Subcutaneous abdominal adipose tissue (tissue), 5 donors: ENCODE results near the gene HSPA12B.
"Not testable (repeated sequence)": the region's sequence is repeated elsewhere in the genome, so short reads cannot be mapped to it uniquely, and the experiment has no call there.

Experiments used
- H3K27ac ChIP-seq: one replicate; pipeline ENCODE4 v1.7.0; 2013; ENCODE audit warnings: low read depth, mild to moderate bottlenecking, inconsistent platforms, low read length, moderate library complexity
- H3K27me3 ChIP-seq, 5 donors: one replicate each; pipeline ENCODE4 v1.7.0; 2013; ENCODE audit warnings: low read length in 5 of 5, inconsistent platforms in 1 of 5; ENCODE audit not compliant: control insufficient read depth in 5 of 5, insufficient read depth in 4 of 5
- H3K36me3 ChIP-seq, 5 donors: one replicate each; pipeline ENCODE4 v1.7.0; 2013; ENCODE audit warnings: low read length in 5 of 5; ENCODE audit not compliant: control insufficient read depth in 5 of 5, insufficient read depth in 5 of 5
- H3K4me1 ChIP-seq, 5 donors: one replicate each; pipeline ENCODE4 v1.7.0; 2013; ENCODE audit warnings: low read length in 5 of 5, mild to moderate bottlenecking in 3 of 5, moderate library complexity in 1 of 5; ENCODE audit not compliant: control insufficient read depth in 5 of 5, insufficient read depth in 5 of 5
- H3K4me3 ChIP-seq, 5 donors: one replicate each; pipeline ENCODE4 v1.7.0; 2013; ENCODE audit warnings: low read length in 5 of 5, low read depth in 1 of 5
- H3K9ac ChIP-seq, 5 donors: one replicate each; pipeline ENCODE4 v1.7.0; 2013; ENCODE audit warnings: low read length in 5 of 5, mild to moderate bottlenecking in 4 of 5, moderate library complexity in 3 of 5
- H3K9me3 ChIP-seq, 5 donors: one replicate each; pipeline ENCODE4 v1.7.0; 2013; ENCODE audit warnings: low read length in 5 of 5; ENCODE audit not compliant: control insufficient read depth in 5 of 5
- donor health status: healthy.
- donor health status: healthy.
- donor health status: healthy.
- donor health status: healthy.
- donor health status: healthy.

HSPA12B gene

DNA sequence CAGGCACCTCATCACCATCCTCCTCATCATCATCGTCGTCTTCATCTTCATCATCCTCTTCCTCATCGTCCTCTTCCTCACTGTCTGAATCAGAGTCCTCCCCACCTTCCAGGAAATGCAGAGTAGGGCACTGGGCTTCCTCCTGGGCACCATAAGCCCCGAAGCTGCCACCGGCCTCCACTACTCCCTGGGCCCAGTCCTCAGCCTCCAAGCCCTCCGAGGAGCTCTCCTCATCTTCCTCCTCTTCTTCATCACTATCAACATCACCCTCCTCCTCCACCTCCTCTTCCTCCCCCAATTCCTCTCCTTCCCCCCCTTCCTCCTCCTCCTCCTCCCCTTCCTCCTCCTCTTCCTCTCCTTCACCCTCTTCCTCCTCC lies 52.4 kb downstream of the HSPA12B start:
- Histone ChIP-seq H3K9ac (peak overlapping the region in 2 of 5 donors; percentile 64 to 75), H3K27me3 (no peaks in the 10 kb centered on the region), H3K9me3 (no peaks in the 10 kb centered on the region), H3K4me1 (peaks cover 4 to 46% (median 41%) of the 10 kb centered on the region in 5 donors), H3K36me3 (peaks cover 0 to 12% (median 6%) of the 10 kb centered on the region in 5 donors), H3K4me3 (peak overlapping the region; percentile 8 to 89 (median 81)), H3K27ac (peak overlapping the region; percentile 9)

GRCh38 chr20:3785240-3786125 lies 53.0 kb downstream of the HSPA12B start:
- Histone ChIP-seq H3K27ac (peak overlapping the region; percentile 9), H3K4me3 (peak overlapping the region; percentile 29 to 91 (median 85)), H3K9me3 (no peaks in the 10 kb centered on the region), H3K4me1 (peaks cover 4 to 46% (median 41%) of the 10 kb centered on the region in 5 donors), H3K27me3 (no peaks in the 10 kb centered on the region), H3K36me3 (peaks cover 0 to 12% (median 6%) of the 10 kb centered on the region in 5 donors), H3K9ac (peak overlapping the region in 4 of 5 donors; percentile 20 to 81 (median 62))

GRCh38 chr20:3786126-3786484 lies 53.6 kb downstream of the HSPA12B start:
- H3K27ac ChIP-seq: no peak overlapping the region
- H3K9ac ChIP-seq: peak overlapping the region in 4 of 5 donors; percentile 20 to 81 (median 62)
- H3K27me3 ChIP-seq: no peaks in the 10 kb centered on the region
- H3K36me3 ChIP-seq: peaks cover 0 to 12% (median 6%) of the 10 kb centered on the region in 5 donors
- H3K4me1 ChIP-seq: peaks cover 4 to 41% (median 37%) of the 10 kb centered on the region in 5 donors
- H3K4me3 ChIP-seq: peak overlapping the region; percentile 29 to 91 (median 85)
- H3K9me3 ChIP-seq: no peaks in the 10 kb centered on the region

- Histone ChIP-seq H3K36me3 (peaks cover 0 to 12% (median 6%) of the 10 kb centered on the region in 5 donors), H3K4me3 (peak within 1 kb of the TSS; percentile 35 to 91 (median 85)), H3K27me3 (no peaks in the 10 kb centered on the region), H3K9me3 (no peaks in the 10 kb centered on the region), H3K9ac (peak within 1 kb of the TSS in 4 of 5 donors; percentile 20 to 81 (median 62)), H3K27ac (peak within 1 kb of the TSS; percentile 9), H3K4me1 (peaks cover 4 to 35% (median 33%) of the 10 kb centered on the region in 5 donors)
These were observed 54.3 kb downstream of the HSPA12B start, which contains the start of gene CENPB for GRCh38 chr20:3786665-3787323. Gene CENPB, minus strand, starts transcription at chr20:3786740. Its CDS starts 257 bp downstream, at chr20:3786483.

DNA sequence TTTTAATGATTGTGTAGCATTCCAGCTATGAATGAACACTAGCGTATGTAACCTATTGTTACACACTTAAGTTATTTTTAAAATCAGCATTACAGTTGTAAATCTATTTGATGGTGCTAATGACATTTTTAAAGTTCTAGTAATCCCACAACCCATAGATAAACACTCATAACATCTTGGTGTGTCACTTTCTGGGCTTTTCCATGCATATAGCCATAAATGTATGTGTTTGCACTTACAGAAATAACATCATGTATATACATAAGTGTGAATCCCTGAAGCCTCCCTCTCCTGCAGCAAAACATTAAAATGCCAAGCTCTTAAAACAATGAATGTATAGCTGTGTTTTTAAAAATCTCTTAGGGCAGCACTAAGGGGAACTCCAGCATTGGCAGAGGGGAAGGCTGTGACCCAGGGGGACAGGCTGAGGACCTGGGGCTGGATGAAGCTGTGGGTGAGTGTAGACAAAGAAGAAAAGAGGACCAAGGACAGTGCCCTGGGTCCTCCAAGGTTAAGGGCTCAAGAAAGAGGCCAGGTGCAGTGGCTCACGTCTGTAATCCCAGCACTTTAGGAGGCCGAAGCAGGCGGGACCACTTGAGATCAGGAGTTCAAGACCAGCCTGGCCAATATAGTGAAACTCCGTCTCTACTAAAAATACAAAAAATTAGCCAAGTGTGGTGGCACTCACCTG lies 55.0 kb downstream of the HSPA12B start:
- Histone ChIP-seq H3K9ac (peak overlapping the region in 2 of 5 donors; percentile 4 to 47), H3K27me3 (no peaks in the 10 kb centered on the region), H3K27ac (no peak overlapping the region), H3K4me3 (peak overlapping the region in 3 of 5 donors; percentile 35 to 47 (median 42)), H3K4me1 (peaks cover 4 to 35% (median 33%) of the 10 kb centered on the region in 5 donors), H3K36me3 (peaks cover 0 to 12% (median 6%) of the 10 kb centered on the region in 5 donors), H3K9me3 (no peaks in the 10 kb centered on the region)

- Histone ChIP-seq H3K36me3 (peaks cover 0 to 6% (median 4%) of the 10 kb centered on the region in 5 donors), H3K4me3 (no peak overlapping the region), H3K9me3 (no peaks in the 10 kb centered on the region), H3K27me3 (no peaks in the 10 kb centered on the region), H3K4me1 (peaks cover 4 to 30% (median 28%) of the 10 kb centered on the region in 5 donors), H3K27ac (no peak overlapping the region), H3K9ac (no peak overlapping the region)
These were observed 56.2 kb downstream of the HSPA12B start for GRCh38 chr20:3788685-3789155.

DNA sequence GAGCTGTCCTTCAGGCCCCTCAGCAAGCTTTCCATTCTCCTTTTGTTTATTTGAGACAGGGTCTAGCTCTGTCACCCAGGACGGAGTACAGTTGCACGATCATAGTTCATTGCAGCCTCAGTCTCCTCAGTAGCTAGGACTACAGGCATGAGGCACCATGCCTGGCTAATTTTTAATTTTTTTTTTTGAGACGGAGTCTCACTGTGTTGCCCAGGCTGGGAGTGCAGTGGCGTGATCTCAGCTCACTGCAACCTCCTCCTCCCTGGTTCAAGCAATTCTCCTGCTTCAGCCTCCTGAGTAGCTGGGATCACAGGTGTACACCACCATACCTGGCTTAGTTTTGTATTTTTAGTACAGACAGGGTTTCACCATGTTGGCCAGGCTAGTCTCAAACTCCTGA lies 56.7 kb downstream of the HSPA12B start:
- peaks cover 4 to 28% (median 24%) of the 10 kb centered on the region in 5 donors for H3K4me1 ChIP-seq
- H3K36me3 ChIP-seq, H3K27me3 ChIP-seq, H3K27ac ChIP-seq, H3K9me3 ChIP-seq, H3K9ac ChIP-seq, H3K4me3 ChIP-seq: not testable (repeated sequence)

GRCh38 chr20:3794168-3794567 lies 61.7 kb downstream of the HSPA12B start:
- not testable (repeated sequence) for H3K9ac ChIP-seq, H3K36me3 ChIP-seq, H3K27ac ChIP-seq

DNA sequence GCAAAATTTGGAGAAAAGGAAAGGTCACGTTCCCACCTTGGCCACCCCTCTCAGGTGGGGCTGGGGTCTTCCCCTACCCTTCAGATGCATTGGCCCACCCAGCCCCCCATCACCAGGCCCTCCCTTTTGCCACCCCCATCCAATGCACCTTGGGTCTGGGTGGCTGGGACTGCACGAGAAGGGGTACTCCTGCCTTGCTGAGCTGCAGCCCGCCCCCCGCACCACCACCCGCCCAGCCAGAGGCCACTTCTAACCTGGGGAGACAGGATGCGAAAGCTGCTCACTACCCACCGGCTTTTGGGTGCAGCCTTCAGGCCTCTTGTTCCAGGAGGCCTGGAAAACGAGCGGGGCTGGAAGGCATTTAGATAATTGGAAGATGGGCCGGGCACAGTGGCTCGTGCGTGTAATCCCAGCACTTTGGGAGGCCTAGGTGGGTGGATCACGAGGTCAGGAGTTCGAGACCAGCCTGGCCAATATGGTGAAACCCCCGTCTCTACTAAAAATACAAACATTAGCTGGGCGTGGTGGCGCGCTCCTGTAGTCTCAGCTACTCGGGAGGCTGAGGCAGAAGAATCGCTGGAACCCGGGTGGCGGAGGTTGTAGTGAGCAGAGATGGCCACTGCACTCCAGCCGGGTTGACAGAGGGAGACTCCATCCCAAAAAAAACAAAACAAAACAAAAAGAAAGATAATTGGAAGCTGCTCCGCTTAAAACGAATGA lies 62.4 kb downstream of the HSPA12B start:
- Histone ChIP-seq H3K36me3 (peaks cover 0 to 6% (median 3%) of the 10 kb centered on the region in 5 donors), H3K27me3 (no peaks in the 10 kb centered on the region), H3K4me3 (peak overlapping the region; percentile 71 to 90 (median 78)), H3K9me3 (no peaks in the 10 kb centered on the region), H3K27ac (peak overlapping the region; percentile 88), H3K4me1 (peaks cover 0 to 36% (median 17%) of the 10 kb centered on the region in 5 donors), H3K9ac (peak overlapping the region in 3 of 5 donors; percentile 77 to 94 (median 85))

More at GRCh38 chr20:3794168-3794567, 61.7 kb downstream of the HSPA12B start:
- peaks cover 0 to 35% (median 17%) of the 10 kb centered on the region in 5 donors for H3K4me1 ChIP-seq
- not testable (repeated sequence) for H3K9me3 ChIP-seq, H3K4me3 ChIP-seq, H3K27me3 ChIP-seq
